Measurements from ENCODE around the gene KIRREL3. TPM values are rescaled to one million over a fixed set of nuclear protein-coding genes. Genes with fewer than 3 reads are reported as not detected.

KIRREL3 gene
- total and polyA plus RNA-seq, 9 of the 15 experiments (the other 6 are each of a cell fraction or from before 2014, with no cell fraction given): 0.04 to 0.10 TPM; not detected in 7

DNA sequence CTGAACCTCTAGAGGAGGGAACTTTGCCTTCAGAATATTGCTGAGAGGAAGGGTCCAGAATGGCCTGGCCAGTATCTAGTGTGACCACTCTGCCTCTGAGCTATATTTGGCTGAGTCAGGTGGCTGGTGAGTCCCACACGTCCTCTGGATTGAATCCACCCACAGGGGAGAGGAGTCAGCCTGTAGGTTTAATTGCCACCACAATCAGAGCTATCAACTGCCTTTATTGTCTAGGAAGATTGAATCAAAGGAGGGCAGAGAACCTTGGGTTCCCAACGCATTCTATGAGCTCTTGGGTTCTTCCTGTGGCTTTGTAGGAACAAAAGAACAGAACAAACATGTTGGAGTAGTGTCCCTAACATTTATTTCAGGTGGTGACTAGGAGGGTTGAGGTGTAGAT, 577.4 kb downstream of the KIRREL3 start:
- Histone ChIP-seq H3K9me3 (replicated peaks; ENCODE audit: control insufficient read depth, insufficient read depth, low read depth, low read length) (no peaks in the 10 kb centered on the region), H3K27ac (ENCODE audit: extremely low read depth, low read depth, low read length) (no peak overlapping the region), H3K27me3 (ENCODE audit: control insufficient read depth in 2 of 2, insufficient read depth in 2 of 2, low read length in 2 of 2) (peaks cover 25 to 54% of the 10 kb centered on the region in 2 experiments), H2AFZ (ENCODE audit: low read depth, low read length) (no peak overlapping the region), H3K9ac (ENCODE audit: insufficient read depth in 1 of 2, low read depth in 2 of 2, low read length in 2 of 2) (no peak overlapping the region), H3K79me2 (ENCODE audit: control insufficient read depth, insufficient read depth, low read length) (no peaks in the 10 kb centered on the region), H3K4me3 (no peak overlapping the region), H3K9me1 (ENCODE audit: control insufficient read depth, insufficient read depth, low read length) (no peaks in the 10 kb centered on the region), H3K36me3 (ENCODE audit: control insufficient read depth, insufficient read depth, low read length) (no peaks in the 10 kb centered on the region), H4K20me1 (replicated peaks; ENCODE audit: control insufficient read depth, insufficient read depth, low read length) (peaks cover 60% of the 10 kb centered on the region), H3K4me1 (replicated peaks in 1 of 2; ENCODE audit: control insufficient read depth in 2 of 2, insufficient read depth in 2 of 2, low read length in 2 of 2) (peaks cover 9 to 13% of the 10 kb centered on the region in 2 experiments; a peak in 4 of 5 replicates), H3K4me2 (ENCODE audit: insufficient read depth, low read length) (no peak overlapping the region)
- WGBS (ENCODE audit: insufficient coverage, low coverage, missing lambda C conversion rate): 11% methylated on average over 2 of the region's 2 CpGs
- ATAC-seq: no peak
- FAIRE-seq: no peak
- no peak for DNase-seq (ENCODE audit: extremely low read depth in 1 of 4, low spot score in 3 of 4)
- BruUV-seq (replicated peaks): no TSS peak
- POLR2A ChIA-PET: interaction anchor here (1.1 kb wide), 1 partner anchor 11 kb away, joined by 3 read pairs; no protein-coding TSS in a partner anchor
- CTCF ChIA-PET (ENCODE audit: low intra/inter-chr PET ratio): no interaction called here
- in situ Hi-C loops (cut with MboI) (loop anchor here (25.0 kb wide), 1 partner anchor 111 kb away; the partner anchor contains the start of gene DCPS), intact Hi-C loops (cut with micrococcal nuclease) (loop anchor here (5.0 kb wide), 1 partner anchor 111 kb away; no protein-coding TSS in a partner anchor)
- TF ChIP-seq CREB1 (IDR thresholded peaks at IDR 0.05) (no peak), CREB1 (CRISPR knock-in tag; IDR thresholded peaks at IDR 0.05) (no peak), BDP1 (IDR thresholded peaks at IDR 0.05; ENCODE audit: insufficient read depth, insufficient read length) (no peak), PURB (CRISPR knock-in tag; IDR thresholded peaks at IDR 0.05; ENCODE audit: low read depth) (no peak), SMAD3 (CRISPR knock-in tag; conservative IDR thresholded peaks at IDR 0.05) (no peak), ZKSCAN8 (CRISPR knock-in tag; IDR thresholded peaks at IDR 0.05) (no peak), TAF15 (IDR thresholded peaks at IDR 0.05; ENCODE audit: low read depth, low read length) (no peak), HMG20B (CRISPR knock-in tag; IDR thresholded peaks at IDR 0.05) (no peak), RBM34 (IDR thresholded peaks at IDR 0.05; ENCODE audit: borderline replicate concordance, insufficient read depth, low read length) (no peak)
- TF ChIP-seq, protein P1, sequence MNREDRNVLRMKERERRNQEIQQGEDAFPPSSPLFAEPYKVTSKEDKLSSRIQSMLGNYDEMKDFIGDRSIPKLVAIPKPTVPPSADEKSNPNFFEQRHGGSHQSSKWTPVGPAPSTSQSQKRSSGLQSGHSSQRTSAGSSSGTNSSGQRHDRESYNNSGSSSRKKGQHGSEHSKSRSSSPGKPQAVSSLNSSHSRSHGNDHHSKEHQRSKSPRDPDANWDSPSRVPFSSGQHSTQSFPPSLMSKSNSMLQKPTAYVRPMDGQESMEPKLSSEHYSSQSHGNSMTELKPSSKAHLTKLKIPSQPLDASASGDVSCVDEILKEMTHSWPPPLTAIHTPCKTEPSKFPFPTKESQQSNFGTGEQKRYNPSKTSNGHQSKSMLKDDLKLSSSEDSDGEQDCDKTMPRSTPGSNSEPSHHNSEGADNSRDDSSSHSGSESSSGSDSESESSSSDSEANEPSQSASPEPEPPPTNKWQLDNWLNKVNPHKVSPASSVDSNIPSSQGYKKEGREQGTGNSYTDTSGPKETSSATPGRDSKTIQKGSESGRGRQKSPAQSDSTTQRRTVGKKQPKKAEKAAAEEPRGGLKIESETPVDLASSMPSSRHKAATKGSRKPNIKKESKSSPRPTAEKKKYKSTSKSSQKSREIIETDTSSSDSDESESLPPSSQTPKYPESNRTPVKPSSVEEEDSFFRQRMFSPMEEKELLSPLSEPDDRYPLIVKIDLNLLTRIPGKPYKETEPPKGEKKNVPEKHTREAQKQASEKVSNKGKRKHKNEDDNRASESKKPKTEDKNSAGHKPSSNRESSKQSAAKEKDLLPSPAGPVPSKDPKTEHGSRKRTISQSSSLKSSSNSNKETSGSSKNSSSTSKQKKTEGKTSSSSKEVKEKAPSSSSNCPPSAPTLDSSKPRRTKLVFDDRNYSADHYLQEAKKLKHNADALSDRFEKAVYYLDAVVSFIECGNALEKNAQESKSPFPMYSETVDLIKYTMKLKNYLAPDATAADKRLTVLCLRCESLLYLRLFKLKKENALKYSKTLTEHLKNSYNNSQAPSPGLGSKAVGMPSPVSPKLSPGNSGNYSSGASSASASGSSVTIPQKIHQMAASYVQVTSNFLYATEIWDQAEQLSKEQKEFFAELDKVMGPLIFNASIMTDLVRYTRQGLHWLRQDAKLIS (CRISPR knock-in tag; IDR thresholded peaks at IDR 0.05): no peak
- TF ChIP-seq, protein P2, sequence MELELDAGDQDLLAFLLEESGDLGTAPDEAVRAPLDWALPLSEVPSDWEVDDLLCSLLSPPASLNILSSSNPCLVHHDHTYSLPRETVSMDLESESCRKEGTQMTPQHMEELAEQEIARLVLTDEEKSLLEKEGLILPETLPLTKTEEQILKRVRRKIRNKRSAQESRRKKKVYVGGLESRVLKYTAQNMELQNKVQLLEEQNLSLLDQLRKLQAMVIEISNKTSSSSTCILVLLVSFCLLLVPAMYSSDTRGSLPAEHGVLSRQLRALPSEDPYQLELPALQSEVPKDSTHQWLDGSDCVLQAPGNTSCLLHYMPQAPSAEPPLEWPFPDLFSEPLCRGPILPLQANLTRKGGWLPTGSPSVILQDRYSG (tag; conservative IDR thresholded peaks at IDR 0.05; ENCODE audit: low read depth): no peak
- TF ChIP-seq, protein P3, sequence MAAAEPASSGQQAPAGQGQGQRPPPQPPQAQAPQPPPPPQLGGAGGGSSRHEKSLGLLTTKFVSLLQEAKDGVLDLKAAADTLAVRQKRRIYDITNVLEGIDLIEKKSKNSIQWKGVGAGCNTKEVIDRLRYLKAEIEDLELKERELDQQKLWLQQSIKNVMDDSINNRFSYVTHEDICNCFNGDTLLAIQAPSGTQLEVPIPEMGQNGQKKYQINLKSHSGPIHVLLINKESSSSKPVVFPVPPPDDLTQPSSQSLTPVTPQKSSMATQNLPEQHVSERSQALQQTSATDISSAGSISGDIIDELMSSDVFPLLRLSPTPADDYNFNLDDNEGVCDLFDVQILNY (CRISPR knock-in tag; IDR thresholded peaks at IDR 0.05): no peak
- TF ChIP-seq, protein P4, sequence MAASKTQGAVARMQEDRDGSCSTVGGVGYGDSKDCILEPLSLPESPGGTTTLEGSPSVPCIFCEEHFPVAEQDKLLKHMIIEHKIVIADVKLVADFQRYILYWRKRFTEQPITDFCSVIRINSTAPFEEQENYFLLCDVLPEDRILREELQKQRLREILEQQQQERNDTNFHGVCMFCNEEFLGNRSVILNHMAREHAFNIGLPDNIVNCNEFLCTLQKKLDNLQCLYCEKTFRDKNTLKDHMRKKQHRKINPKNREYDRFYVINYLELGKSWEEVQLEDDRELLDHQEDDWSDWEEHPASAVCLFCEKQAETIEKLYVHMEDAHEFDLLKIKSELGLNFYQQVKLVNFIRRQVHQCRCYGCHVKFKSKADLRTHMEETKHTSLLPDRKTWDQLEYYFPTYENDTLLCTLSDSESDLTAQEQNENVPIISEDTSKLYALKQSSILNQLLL (CRISPR knock-in tag; IDR thresholded peaks at IDR 0.05; ENCODE audit: borderline replicate concordance): no peak

All from K562 (cell line).